Measurements from ENCODE around the gene DDR2.
"Not testable (repeated sequence)": the region's sequence is repeated elsewhere in the genome, so short reads cannot be mapped to it uniquely, and the experiment has no call there.

Gene DDR2

DNA sequence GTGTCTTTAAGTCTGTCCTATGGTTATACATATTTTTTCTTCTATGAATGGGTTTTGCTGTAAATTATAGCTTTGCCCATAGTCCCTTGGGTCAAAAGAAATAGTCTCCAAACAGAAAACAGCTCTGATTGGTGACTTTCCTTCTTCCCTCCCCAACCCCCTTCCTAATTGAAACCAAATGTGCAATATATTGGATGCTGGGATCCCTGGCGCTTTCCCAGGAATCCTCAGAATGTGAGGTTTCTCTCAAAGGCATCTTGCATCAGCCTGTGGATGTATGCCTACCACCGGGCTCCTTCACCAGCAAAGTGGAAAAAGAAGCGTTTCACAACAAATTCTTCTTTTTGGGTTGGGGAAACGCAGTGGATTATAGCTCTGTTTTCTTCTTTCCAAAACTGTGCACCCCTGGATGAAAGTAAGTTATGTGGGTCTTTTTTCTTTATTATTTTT, at the start of gene DDR2:
Gene DDR2, plus strand, starts transcription at position 248 of the 450 bp plus-strand sequence. CDS start 86,600 bp downstream, outside the sequence.
- DNase-seq (ENCODE audit: low read depth in 2 of 2), result no peak

GRCh38 chr1:162582901-162583300, 49.4 kb upstream of the DDR2 start:
- DNase-seq (ENCODE audit: low read depth in 2 of 2), result not testable (repeated sequence)

- DNase-seq (ENCODE audit: low read depth in 2 of 2), result not testable (repeated sequence)
Measured at GRCh38 chr1:162585101-162585500, 47.2 kb upstream of the DDR2 start.

- DNase-seq (ENCODE audit: low read depth in 2 of 2), result no peak
Measured at GRCh38 chr1:162587347-162587746, 44.9 kb upstream of the DDR2 start.

DNA sequence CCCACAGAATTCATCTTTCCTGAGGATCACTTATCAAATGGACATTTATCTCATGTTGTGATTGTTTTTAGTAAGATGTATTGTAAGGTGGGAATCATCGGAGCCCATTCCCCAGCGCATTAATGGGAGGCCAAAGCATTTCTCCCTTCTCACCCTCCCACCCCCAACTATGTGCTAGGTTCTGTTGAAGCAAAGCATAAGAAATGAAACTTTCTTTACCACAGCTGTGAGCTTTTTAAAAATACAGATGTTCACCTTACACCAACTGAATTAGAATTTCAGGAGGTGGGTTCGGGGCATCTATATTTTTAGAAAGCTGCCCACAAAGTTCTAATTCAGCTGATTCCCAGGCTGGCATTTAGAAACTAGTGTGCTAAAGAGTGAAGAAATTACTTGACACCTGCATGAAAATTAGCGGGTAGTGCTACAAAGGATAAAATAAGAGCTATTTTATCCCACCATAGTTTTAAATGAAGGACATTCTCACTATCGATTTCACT, 44.5 kb upstream of the DDR2 start:
- DNase-seq (ENCODE audit: low read depth in 2 of 2), result no peak

- no peak for DNase-seq (ENCODE audit: low read depth in 2 of 2)
Measured at GRCh38 chr1:162590101-162590500, 42.2 kb upstream of the DDR2 start.

DNA sequence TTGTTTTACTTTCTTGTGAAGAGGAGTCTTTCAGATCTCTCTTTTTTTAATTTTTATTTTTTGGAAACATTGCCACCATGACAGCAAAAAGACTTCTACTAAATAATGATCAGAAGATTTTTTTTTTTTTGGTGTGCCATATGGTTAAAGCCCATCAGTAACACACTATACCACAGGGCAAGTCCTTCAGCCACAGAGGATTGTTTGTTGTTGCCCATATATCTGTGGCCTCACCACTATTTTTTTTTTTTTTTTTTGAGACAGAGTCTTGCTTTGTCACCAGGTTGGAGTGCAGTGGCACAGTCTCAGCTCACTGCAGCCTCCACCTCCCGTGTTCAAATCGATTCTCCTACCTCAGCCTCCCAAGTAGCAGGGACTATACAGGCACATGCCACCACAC, 41.6 kb upstream of the DDR2 start:
- DNase-seq (ENCODE audit: low read depth in 2 of 2), result no peak

GRCh38 chr1:162596514-162597170, 35.6 kb upstream of the DDR2 start:
- DNase-seq (ENCODE audit: low read depth in 2 of 2), result no peak

- DNase-seq (ENCODE audit: low read depth in 2 of 2), result no peak
Measured at GRCh38 chr1:162599451-162599850, 32.8 kb upstream of the DDR2 start.

DNA sequence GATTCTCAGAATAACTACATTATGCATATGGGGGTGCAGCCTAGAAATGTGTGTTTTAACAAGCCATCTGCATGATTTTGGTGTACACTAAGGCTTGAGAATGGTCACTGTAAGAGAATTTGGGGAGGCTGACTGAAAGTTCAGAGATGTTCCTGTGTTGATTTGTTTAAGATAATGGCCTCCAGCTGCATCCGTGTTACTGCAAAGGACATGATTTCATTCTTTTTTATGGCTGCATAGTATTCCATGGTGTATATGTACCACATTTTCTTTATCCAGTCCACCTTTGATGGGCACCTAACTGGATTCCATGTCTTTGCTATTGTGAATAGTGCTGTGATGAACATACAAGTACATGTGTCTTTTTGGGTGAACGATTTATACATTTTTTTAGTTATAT, 29.1 kb upstream of the DDR2 start:
- not testable (repeated sequence) for DNase-seq (ENCODE audit: low read depth in 2 of 2)

DNA sequence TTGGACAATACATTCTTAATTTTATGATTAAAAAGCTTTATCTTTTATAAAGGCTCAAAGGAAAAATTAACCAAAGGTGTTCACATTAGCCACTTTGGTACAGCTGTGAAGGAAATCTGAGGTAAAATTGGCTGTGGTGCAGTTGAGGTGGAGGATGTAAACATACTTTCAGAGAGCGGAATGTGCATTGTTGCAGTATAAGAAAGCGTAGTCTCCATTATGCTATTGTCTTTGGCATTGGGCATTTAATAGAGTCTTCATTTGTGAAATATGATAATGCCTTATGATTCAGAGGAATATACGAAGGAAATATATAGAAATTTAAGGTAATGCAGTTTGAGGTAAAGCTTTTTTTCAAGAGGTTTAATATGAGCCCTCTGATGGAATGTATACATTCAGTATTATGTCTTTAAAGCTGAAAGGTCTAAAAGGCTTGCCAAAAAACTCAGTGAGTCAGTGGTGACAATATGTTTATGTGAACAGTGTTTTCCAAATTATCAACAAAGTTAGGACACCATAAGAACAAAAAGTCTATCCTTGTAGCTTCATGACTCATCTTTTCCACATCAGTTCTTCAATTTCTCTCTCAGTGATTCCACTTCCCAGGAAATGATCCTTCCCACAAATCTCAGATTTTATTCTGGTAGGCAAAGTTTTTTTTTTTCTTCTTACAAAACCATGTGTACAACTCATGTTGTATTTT, 26.9 kb upstream of the DDR2 start:
- DNase-seq (ENCODE audit: low read depth in 2 of 2), result no peak

DNA sequence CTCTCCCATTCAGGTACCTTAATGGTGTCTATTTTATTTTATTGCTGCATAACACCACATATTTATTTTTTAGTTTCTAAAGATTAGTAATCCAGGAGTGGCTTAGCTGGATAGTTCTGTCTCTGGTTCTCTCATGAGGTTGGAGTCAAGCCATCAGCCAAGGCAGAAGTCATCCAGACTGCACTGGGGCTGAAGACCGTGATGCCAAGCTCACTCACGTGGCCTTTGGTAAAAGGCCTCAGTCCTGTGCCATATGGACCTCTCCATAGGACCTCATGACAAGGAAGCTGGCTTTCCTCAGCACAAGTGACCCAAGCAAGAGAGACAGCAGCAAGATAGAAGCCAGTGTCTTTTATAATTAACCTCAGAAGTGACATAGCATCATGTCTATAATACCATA, 23.0 kb upstream of the DDR2 start:
- no peak for DNase-seq (ENCODE audit: low read depth in 2 of 2)

GRCh38 chr1:162612606-162613400, 19.5 kb upstream of the DDR2 start:
- DNase-seq (ENCODE audit: low read depth in 2 of 2), result no peak

DNA sequence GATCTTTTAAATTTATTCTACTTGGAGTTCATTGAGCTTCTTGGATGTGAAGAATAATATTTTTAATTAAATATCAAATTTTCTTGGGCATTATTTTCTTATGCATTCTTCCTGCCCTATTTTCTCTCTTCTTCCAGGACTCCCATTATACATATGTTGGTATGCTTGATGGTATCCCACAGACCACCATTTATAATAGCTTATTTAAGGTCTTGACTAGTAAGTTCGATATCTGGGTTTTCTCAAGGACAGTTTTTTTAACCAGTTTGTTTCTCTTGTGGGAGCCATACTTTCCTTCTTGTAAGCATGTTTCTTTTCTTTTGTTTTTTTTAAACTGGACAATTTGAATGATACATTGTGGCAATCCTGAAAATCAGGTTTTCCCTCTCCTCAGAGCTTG, 15.4 kb upstream of the DDR2 start:
- DNase-seq (ENCODE audit: low read depth in 2 of 2), result no peak

DNA sequence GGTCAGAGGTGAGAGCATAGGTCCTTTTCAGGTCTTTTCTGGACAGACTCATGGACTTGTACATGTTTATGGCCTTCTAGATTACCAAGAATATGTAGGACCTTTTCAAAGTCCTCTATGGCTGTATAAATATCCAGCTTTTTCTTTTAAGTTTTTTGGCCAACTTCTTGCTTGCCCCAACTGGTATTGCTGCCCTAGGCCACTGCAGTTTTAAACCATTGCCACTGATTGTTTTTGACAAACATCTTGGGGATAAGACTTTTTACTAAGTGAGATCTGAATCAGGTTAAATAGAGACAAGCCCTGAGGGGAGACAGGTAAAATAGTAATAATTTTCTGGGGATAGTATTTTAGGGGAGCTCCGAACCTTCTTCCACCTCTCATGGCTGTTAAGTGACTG, 14.8 kb upstream of the DDR2 start:
- no peak for DNase-seq (ENCODE audit: low read depth in 2 of 2)

GRCh38 chr1:162619076-162619475, 13.2 kb upstream of the DDR2 start:
- DNase-seq (ENCODE audit: low read depth in 2 of 2), result no peak

GRCh38 chr1:162621256-162621655, 11.0 kb upstream of the DDR2 start:
- no peak for DNase-seq (ENCODE audit: low read depth in 2 of 2)

DNA sequence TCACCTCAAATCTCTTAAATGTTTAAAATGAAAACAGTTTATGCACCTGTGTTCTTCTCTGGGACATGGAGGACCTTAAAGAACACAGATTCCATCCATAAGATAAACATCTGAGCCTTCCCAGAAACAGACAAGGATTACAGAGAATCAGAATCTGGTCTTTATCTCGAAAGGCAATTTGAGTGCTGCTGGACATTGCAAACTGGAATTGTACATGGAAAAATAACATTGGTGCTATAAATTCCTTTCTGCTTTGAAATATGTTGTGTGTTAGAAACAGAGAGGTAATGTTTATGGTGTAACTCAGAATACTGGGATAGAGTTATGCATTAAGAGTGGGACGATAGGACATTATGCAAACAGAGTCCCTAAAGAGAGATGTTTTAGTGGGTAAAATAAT, 6.6 kb upstream of the DDR2 start:
- no peak for DNase-seq (ENCODE audit: low read depth in 2 of 2)

DNA sequence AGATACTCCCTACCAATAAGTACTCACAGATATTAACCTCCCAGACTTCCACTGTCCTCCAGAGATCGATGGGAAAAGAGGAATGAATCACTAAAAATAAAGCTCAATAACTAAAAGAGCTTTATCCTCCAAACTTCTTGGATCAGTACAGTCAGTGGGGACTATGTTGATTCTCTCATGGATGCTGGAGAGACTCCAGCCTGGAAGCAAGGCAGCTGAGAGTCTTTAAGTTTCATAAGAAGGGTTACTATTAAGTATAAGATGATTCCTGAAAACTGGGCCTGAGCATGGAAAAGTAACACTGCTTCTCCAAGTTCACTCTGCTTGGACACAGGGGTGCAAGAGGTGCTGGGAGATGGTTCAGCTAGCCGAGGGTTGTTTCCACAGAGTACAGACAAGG, 6.2 kb upstream of the DDR2 start:
- DNase-seq (ENCODE audit: low read depth in 2 of 2), result no peak

DNA sequence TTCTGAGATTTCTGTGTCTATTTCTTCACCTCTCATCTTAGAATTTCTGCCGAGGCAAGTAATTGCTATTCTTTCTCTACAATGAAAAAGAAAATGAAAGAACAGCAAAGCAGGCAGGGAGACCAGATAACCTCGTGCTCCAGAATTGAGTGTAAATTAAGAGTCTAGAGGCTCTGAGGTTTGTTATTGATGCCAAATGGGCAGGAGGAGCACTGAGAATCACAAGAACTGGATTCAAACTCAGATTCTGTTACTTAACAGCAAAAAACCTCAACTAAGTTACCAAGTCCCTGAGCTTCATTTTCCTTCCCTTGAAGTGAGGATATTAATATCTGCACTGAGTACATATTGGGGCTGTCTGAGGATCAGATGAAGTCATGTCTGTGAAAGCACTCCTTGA, 5.5 kb upstream of the DDR2 start:
- DNase-seq (ENCODE audit: low read depth in 2 of 2), result no peak

- no peak for DNase-seq (ENCODE audit: low read depth in 2 of 2)
Measured at GRCh38 chr1:162627662-162628296, 4.5 kb upstream of the DDR2 start.

- no peak for DNase-seq (ENCODE audit: low read depth in 2 of 2)
Measured at GRCh38 chr1:162629077-162629627, 3.1 kb upstream of the DDR2 start.
